ENCODE measurements around the gene RPS25.
A peak's percentile ranks its signal among the peaks of the same experiment; 100 is the strongest.
"Not testable (repeated sequence)": the region's sequence is repeated elsewhere in the genome, so short reads cannot be mapped to it uniquely, and the experiment has no call there.

RPS25 gene

GRCh38 chr11:119027561-119028345 is 9.6 kb upstream of the RPS25 start:
- peaks cover 17% of the 10 kb centered on the region for H3K36me3 ChIP-seq (ENCODE audit: control insufficient read depth, insufficient read depth, low read length)
- no peaks in the 10 kb centered on the region for H3K9me3 ChIP-seq (ENCODE audit: control insufficient read depth, low read length)
- no peak overlapping the region for H3K4me3 ChIP-seq (ENCODE audit: insufficient read depth, low read depth, low read length)
- peaks cover 16% of the 10 kb centered on the region for H3K4me1 ChIP-seq (ENCODE audit: control insufficient read depth, insufficient read depth, low read length)
- H3K27ac ChIP-seq (ENCODE audit: insufficient read depth, low read depth, low read length, poor library complexity, severe bottlenecking) = no peak overlapping the region
- WGBS, 2 experiments = 89 to 92% methylated on average over 9 of the region's 9 CpGs
- no peaks in the 10 kb centered on the region for H3K27me3 ChIP-seq (ENCODE audit: control insufficient read depth, insufficient read depth, low read length, poor library complexity, severe bottlenecking)

DNA sequence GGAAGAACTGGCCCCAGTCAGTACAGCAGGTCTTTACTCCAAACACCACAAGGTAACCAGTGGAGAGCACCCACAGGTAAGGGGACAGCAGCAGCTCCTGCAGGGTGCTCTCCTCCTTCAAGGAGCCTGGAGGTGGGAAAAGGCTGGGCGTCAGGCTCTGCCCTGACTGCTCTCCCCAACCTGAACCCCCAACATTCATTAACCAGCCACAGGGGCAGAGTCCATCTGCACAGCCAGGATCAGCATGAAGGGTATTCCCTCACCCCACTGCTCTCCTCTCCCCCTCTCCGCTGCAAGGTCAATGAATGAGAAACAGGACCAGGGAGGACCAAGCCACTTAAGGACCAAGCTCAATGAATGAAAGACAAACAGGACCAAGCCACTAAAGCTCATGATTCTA is 8.8 kb upstream of the RPS25 start:
- 91 to 100% methylated on average over 2 of the region's 2 CpGs for WGBS, 2 experiments
- Histone ChIP-seq H3K27ac (ENCODE audit: insufficient read depth, low read depth, low read length, poor library complexity, severe bottlenecking) (no peak overlapping the region), H3K4me1 (ENCODE audit: control insufficient read depth, insufficient read depth, low read length) (peaks cover 16% of the 10 kb centered on the region), H3K36me3 (ENCODE audit: control insufficient read depth, insufficient read depth, low read length) (peaks cover 17% of the 10 kb centered on the region), H3K9me3 (ENCODE audit: control insufficient read depth, low read length) (no peaks in the 10 kb centered on the region), H3K27me3 (ENCODE audit: control insufficient read depth, insufficient read depth, low read length, poor library complexity, severe bottlenecking) (no peaks in the 10 kb centered on the region), H3K4me3 (ENCODE audit: insufficient read depth, low read depth, low read length) (no peak overlapping the region)

- Histone ChIP-seq H3K4me1 (ENCODE audit: control insufficient read depth, insufficient read depth, low read length) (peaks cover 16% of the 10 kb centered on the region), H3K27ac (ENCODE audit: insufficient read depth, low read depth, low read length, poor library complexity, severe bottlenecking) (no peak overlapping the region)
- WGBS, 2 experiments = 94 to 95% methylated on average over 16 of the region's 16 CpGs
These were observed 8.0 kb upstream of the RPS25 start for GRCh38 chr11:119025978-119026766.

GRCh38 chr11:119025541-119025940 is 7.4 kb upstream of the RPS25 start:
- 94 to 95% methylated on average over 5 of the region's 5 CpGs for WGBS, 2 experiments
- no peaks in the 10 kb centered on the region for H3K9me3 ChIP-seq (ENCODE audit: control insufficient read depth, low read length)
- H3K27me3 ChIP-seq (ENCODE audit: control insufficient read depth, insufficient read depth, low read length, poor library complexity, severe bottlenecking) = no peaks in the 10 kb centered on the region
- H3K36me3 ChIP-seq (ENCODE audit: control insufficient read depth, insufficient read depth, low read length) = peaks cover 22% of the 10 kb centered on the region
- no peak overlapping the region for H3K4me3 ChIP-seq (ENCODE audit: insufficient read depth, low read depth, low read length)
- no peak overlapping the region for H3K27ac ChIP-seq (ENCODE audit: insufficient read depth, low read depth, low read length, poor library complexity, severe bottlenecking)
- peaks cover 16% of the 10 kb centered on the region for H3K4me1 ChIP-seq (ENCODE audit: control insufficient read depth, insufficient read depth, low read length)

More at GRCh38 chr11:119025978-119026766, 8.0 kb upstream of the RPS25 start:
- Histone ChIP-seq H3K4me3 (ENCODE audit: insufficient read depth, low read depth, low read length) (no peak overlapping the region), H3K27me3 (ENCODE audit: control insufficient read depth, insufficient read depth, low read length, poor library complexity, severe bottlenecking) (no peaks in the 10 kb centered on the region), H3K9me3 (ENCODE audit: control insufficient read depth, low read length) (no peaks in the 10 kb centered on the region), H3K36me3 (ENCODE audit: control insufficient read depth, insufficient read depth, low read length) (peaks cover 21% of the 10 kb centered on the region)

DNA sequence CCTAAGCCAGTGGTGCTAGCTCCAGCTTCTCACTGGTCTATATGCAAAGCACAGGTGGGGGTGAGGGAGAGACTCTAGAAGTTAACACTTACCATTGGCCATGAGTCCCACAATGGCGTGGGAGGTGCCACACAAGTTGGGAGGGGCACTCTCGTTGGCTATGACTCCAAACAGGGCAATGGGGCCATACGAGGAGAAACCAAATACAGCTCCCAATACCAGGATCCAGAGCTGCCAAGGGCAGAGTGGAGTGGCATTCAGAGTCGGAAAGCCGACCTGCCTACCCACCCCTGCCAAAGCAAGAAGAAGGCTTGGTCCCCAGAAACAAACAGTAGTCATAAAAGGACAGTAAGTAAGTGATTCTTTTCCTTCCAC is 6.9 kb upstream of the RPS25 start:
- Histone ChIP-seq H3K9me3 (ENCODE audit: control insufficient read depth, low read length) (no peaks in the 10 kb centered on the region), H3K27me3 (ENCODE audit: control insufficient read depth, insufficient read depth, low read length, poor library complexity, severe bottlenecking) (no peaks in the 10 kb centered on the region), H3K27ac (ENCODE audit: insufficient read depth, low read depth, low read length, poor library complexity, severe bottlenecking) (no peak overlapping the region), H3K4me3 (ENCODE audit: insufficient read depth, low read depth, low read length) (no peak overlapping the region), H3K36me3 (ENCODE audit: control insufficient read depth, insufficient read depth, low read length) (peaks cover 22% of the 10 kb centered on the region), H3K4me1 (ENCODE audit: control insufficient read depth, insufficient read depth, low read length) (peaks cover 16% of the 10 kb centered on the region)
- 86 to 90% methylated on average over 5 of the region's 5 CpGs for WGBS, 2 experiments

- no peak overlapping the region for H3K4me3 ChIP-seq (ENCODE audit: insufficient read depth, low read depth, low read length)
- peaks cover 22% of the 10 kb centered on the region for H3K36me3 ChIP-seq (ENCODE audit: control insufficient read depth, insufficient read depth, low read length)
- H3K27me3 ChIP-seq (ENCODE audit: control insufficient read depth, insufficient read depth, low read length, poor library complexity, severe bottlenecking) = no peaks in the 10 kb centered on the region
- 87 to 88% methylated on average over 15 of the region's 15 CpGs for WGBS, 2 experiments
- no peak overlapping the region for H3K27ac ChIP-seq (ENCODE audit: insufficient read depth, low read depth, low read length, poor library complexity, severe bottlenecking)
- peaks cover 12% of the 10 kb centered on the region for H3K4me1 ChIP-seq (ENCODE audit: control insufficient read depth, insufficient read depth, low read length)
- no peaks in the 10 kb centered on the region for H3K9me3 ChIP-seq (ENCODE audit: control insufficient read depth, low read length)
These were observed 6.4 kb upstream of the RPS25 start for GRCh38 chr11:119024430-119025098.

GRCh38 chr11:119023741-119024140 is 5.6 kb upstream of the RPS25 start:
- Histone ChIP-seq H3K27ac (ENCODE audit: insufficient read depth, low read depth, low read length, poor library complexity, severe bottlenecking) (no peak overlapping the region), H3K9me3 (ENCODE audit: control insufficient read depth, low read length) (no peaks in the 10 kb centered on the region), H3K4me3 (ENCODE audit: insufficient read depth, low read depth, low read length) (no peak overlapping the region), H3K4me1 (ENCODE audit: control insufficient read depth, insufficient read depth, low read length) (peaks cover 4% of the 10 kb centered on the region), H3K27me3 (ENCODE audit: control insufficient read depth, insufficient read depth, low read length, poor library complexity, severe bottlenecking) (no peaks in the 10 kb centered on the region), H3K36me3 (ENCODE audit: control insufficient read depth, insufficient read depth, low read length) (peaks cover 22% of the 10 kb centered on the region)

- Histone ChIP-seq H3K27me3 (ENCODE audit: control insufficient read depth, insufficient read depth, low read length, poor library complexity, severe bottlenecking) (no peaks in the 10 kb centered on the region), H3K9me3 (ENCODE audit: control insufficient read depth, low read length) (no peaks in the 10 kb centered on the region), H3K27ac (ENCODE audit: insufficient read depth, low read depth, low read length, poor library complexity, severe bottlenecking) (no peak overlapping the region), H3K36me3 (ENCODE audit: control insufficient read depth, insufficient read depth, low read length) (peaks cover 18% of the 10 kb centered on the region), H3K4me1 (ENCODE audit: control insufficient read depth, insufficient read depth, low read length) (peaks cover 2% of the 10 kb centered on the region), H3K4me3 (ENCODE audit: insufficient read depth, low read depth, low read length) (no peak overlapping the region)
- WGBS, 2 experiments = 93 to 94% methylated on average over 5 of the region's 5 CpGs
These were observed 3.5 kb upstream of the RPS25 start for GRCh38 chr11:119021631-119022030.

- no peak overlapping the region for H3K27ac ChIP-seq (ENCODE audit: insufficient read depth, low read depth, low read length, poor library complexity, severe bottlenecking)
- no peak overlapping the region for H3K4me3 ChIP-seq (ENCODE audit: insufficient read depth, low read depth, low read length)
- peaks cover 5% of the 10 kb centered on the region for H3K4me1 ChIP-seq (ENCODE audit: control insufficient read depth, insufficient read depth, low read length)
- no peaks in the 10 kb centered on the region for H3K9me3 ChIP-seq (ENCODE audit: control insufficient read depth, low read length)
- 74 to 77% methylated on average over 2 of the region's 2 CpGs for WGBS, 2 experiments
- peaks cover 31% of the 10 kb centered on the region for H3K36me3 ChIP-seq (ENCODE audit: control insufficient read depth, insufficient read depth, low read length)
- H3K27me3 ChIP-seq (ENCODE audit: control insufficient read depth, insufficient read depth, low read length, poor library complexity, severe bottlenecking) = no peaks in the 10 kb centered on the region
These were observed 1.9 kb upstream of the RPS25 start for GRCh38 chr11:119019996-119020395.

GRCh38 chr11:119017377-119017776 is 766 bp downstream of the RPS25 start:
- H3K4me3 ChIP-seq (ENCODE audit: insufficient read depth, low read depth, low read length) = peak overlapping the region; percentile 92
- not testable (repeated sequence) for H3K4me1 ChIP-seq (ENCODE audit: control insufficient read depth, insufficient read depth, low read length); H3K9me3 ChIP-seq (ENCODE audit: control insufficient read depth, low read length); H3K27ac ChIP-seq (ENCODE audit: insufficient read depth, low read depth, low read length, poor library complexity, severe bottlenecking); H3K27me3 ChIP-seq (ENCODE audit: control insufficient read depth, insufficient read depth, low read length, poor library complexity, severe bottlenecking)
- peaks cover 37% of the 10 kb centered on the region for H3K36me3 ChIP-seq (ENCODE audit: control insufficient read depth, insufficient read depth, low read length)
- WGBS, 2 experiments = 5 to 10% methylated on average over 9 to 10 of the region's 10 CpGs
